SK-N-MC (cell line): Measurements from ENCODE around the gene TMEM106C.

Experiments used
- EZH2 ChIP-seq: fragments of 200-600 bp; sonication (generic); IDR thresholded peaks from one replicate; pipeline ENCODE4 v1.6.1; 2017; ENCODE audit warnings: antibody characterized with exemption
- FOXP2 ChIP-seq: optimal IDR thresholded peaks from 2 replicates; pipeline ENCODE3; 2011; ENCODE audit warnings: mild to moderate bottlenecking, moderate library complexity; ENCODE audit not compliant: insufficient read depth; ENCODE audit errors: extremely low read length, control extremely low read depth
- POLR2AphosphoS5 ChIP-seq: IDR thresholded peaks from 2 replicates; pipeline ENCODE4 v1.6.1; 2012; ENCODE audit warnings: mild to moderate bottlenecking, low read depth, low read length, borderline replicate concordance

GRCh38 chr12:48007206-48007605, 43.8 kb downstream of the TMEM106C start:
- TF ChIP-seq EZH2 (no peak), POLR2AphosphoS5 (no peak), FOXP2 (no peak)
